ENCODE results near the gene LMTK2.
A peak's percentile ranks its signal among the peaks of the same experiment; 100 is the strongest.

LMTK2 gene

GRCh38 chr7:98242342-98242741 lies 135.7 kb downstream of the LMTK2 start:
- no peak for DNase-seq (ENCODE audit: low read depth, low spot score)
- no peak overlapping the region for H3K4me3 ChIP-seq (ENCODE audit: low read depth, low read length)
- TF ChIP-seq, protein P1, sequence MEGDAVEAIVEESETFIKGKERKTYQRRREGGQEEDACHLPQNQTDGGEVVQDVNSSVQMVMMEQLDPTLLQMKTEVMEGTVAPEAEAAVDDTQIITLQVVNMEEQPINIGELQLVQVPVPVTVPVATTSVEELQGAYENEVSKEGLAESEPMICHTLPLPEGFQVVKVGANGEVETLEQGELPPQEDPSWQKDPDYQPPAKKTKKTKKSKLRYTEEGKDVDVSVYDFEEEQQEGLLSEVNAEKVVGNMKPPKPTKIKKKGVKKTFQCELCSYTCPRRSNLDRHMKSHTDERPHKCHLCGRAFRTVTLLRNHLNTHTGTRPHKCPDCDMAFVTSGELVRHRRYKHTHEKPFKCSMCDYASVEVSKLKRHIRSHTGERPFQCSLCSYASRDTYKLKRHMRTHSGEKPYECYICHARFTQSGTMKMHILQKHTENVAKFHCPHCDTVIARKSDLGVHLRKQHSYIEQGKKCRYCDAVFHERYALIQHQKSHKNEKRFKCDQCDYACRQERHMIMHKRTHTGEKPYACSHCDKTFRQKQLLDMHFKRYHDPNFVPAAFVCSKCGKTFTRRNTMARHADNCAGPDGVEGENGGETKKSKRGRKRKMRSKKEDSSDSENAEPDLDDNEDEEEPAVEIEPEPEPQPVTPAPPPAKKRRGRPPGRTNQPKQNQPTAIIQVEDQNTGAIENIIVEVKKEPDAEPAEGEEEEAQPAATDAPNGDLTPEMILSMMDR (IDR thresholded peaks at IDR 0.05; ENCODE audit: low read depth, low read length): no peak
- in situ Hi-C loops (cut with HindIII; ENCODE audit: low sequenced_read_pairs): no loop called here

GRCh38 chr7:98242934-98243333 lies 136.3 kb downstream of the LMTK2 start:
- TF ChIP-seq, protein P1 (IDR thresholded peaks at IDR 0.05; ENCODE audit: low read depth, low read length): no peak
- DNase-seq (ENCODE audit: low read depth, low spot score): no peak
- in situ Hi-C loops (cut with HindIII; ENCODE audit: low sequenced_read_pairs): no loop called here
- no peak overlapping the region for H3K4me3 ChIP-seq (ENCODE audit: low read depth, low read length)

DNA sequence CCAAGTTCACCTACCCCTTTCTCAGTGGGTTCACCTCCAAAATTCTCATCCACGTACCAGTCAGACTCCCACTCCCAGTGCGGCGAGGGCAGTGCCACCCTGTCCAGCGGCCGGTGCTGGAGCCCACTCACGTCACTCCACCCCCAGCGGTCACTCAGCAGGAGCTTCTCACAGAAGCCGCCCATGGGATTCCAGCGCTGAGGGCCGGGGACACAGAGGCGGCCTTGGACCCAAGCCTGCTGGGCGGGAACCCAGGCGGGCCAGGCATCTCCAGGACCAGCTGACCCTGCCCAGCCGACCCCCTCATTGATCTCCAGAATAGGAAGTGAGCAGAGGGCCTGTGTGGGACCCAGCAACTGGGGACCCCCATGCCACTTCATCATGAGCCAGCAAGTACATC lies 138.2 kb downstream of the LMTK2 start:
- TF ChIP-seq, protein P1 (IDR thresholded peaks at IDR 0.05; ENCODE audit: low read depth, low read length): no peak
- DNase-seq (ENCODE audit: low read depth, low spot score): no peak
- in situ Hi-C loops (cut with HindIII; ENCODE audit: low sequenced_read_pairs): no loop called here
- H3K4me3 ChIP-seq (ENCODE audit: low read depth, low read length): no peak overlapping the region

- TF ChIP-seq, protein P1 (IDR thresholded peaks at IDR 0.05; ENCODE audit: low read depth, low read length): no peak
- in situ Hi-C loops (cut with HindIII; ENCODE audit: low sequenced_read_pairs): no loop called here
- DNase-seq (ENCODE audit: low read depth, low spot score): no peak
- no peak overlapping the region for H3K4me3 ChIP-seq (ENCODE audit: low read depth, low read length)
These were observed 141.5 kb downstream of the LMTK2 start for GRCh38 chr7:98248156-98248555.

GRCh38 chr7:98249106-98249505 lies 142.4 kb downstream of the LMTK2 start:
- no peak for DNase-seq (ENCODE audit: low read depth, low spot score)
- in situ Hi-C loops (cut with HindIII; ENCODE audit: low sequenced_read_pairs): no loop called here
- no peak overlapping the region for H3K4me3 ChIP-seq (ENCODE audit: low read depth, low read length)
- TF ChIP-seq, protein P1 (IDR thresholded peaks at IDR 0.05; ENCODE audit: low read depth, low read length): no peak

DNA sequence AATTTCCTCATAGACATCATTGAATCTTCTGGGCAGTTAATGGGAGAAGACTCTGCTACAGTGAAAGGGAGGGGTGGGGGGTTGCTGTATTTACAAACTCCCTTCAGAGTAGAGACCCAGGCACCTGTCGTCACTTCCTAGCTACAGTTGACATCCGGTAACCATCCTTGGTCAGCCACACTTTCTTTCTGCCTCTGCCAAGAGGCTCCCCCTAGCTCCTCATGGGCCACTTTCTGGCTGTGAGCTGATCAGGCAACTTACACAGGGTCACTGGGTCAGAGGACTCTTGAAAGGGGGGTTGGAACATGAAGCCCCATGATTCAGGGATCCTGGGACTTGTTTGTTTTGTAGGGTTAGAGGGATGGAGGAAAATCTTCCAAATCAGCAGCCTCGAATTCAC lies 144.1 kb downstream of the LMTK2 start:
- no peak for DNase-seq (ENCODE audit: low read depth, low spot score)
- H3K4me3 ChIP-seq (ENCODE audit: low read depth, low read length): no peak overlapping the region
- TF ChIP-seq, protein P1 (IDR thresholded peaks at IDR 0.05; ENCODE audit: low read depth, low read length): no peak
- in situ Hi-C loops (cut with HindIII; ENCODE audit: low sequenced_read_pairs): no loop called here

- peak overlapping the region; percentile 88 for H3K4me3 ChIP-seq (ENCODE audit: low read depth, low read length)
- TF ChIP-seq, protein P1 (IDR thresholded peaks at IDR 0.05; ENCODE audit: low read depth, low read length): no peak
- no peak for DNase-seq (ENCODE audit: low read depth, low spot score)
- in situ Hi-C loops (cut with HindIII; ENCODE audit: low sequenced_read_pairs): no loop called here
These were observed 144.6 kb downstream of the LMTK2 start for GRCh38 chr7:98251231-98251600.
